Cardiac septum (tissue), 1 donor: Measurements from ENCODE around the gene KAT2B. TPM values are rescaled to one million over a fixed set of nuclear protein-coding genes. Genes with fewer than 3 reads are reported as not detected.

Experiments used
- DNase-seq: peaks from one replicate; pipeline ENCODE4 v3.0.0-alpha.2; 2020; ENCODE audit warnings: low spot score
- intact Hi-C: fragments of 100-400 bp; cut with DNase I; formaldehyde crosslinking; loops from one replicate; pipeline ENCODE4 v1.14.0; 2022
- microRNA-seq: library from miRNA; unstranded; fragments of <30 nt; microRNA quantifications from one replicate; pipeline ENCODE4 v1.2.0, GENCODE V29; 2020
- total RNA-seq: library from RNA; stranded (reverse); fragmentation: NEBNext Ultra II Directional; extraction: Animal tissue kit (Norgen Biotek cat#: 25700); gene quantifications from one replicate; pipeline ENCODE4 v1.2.1, GENCODE V29; 2021
- donor health status: DM: no; HTN: no; CAD: no.

Gene KAT2B
- total RNA-seq, 1 donor from 2014 or later, result 51.3 TPM

- DNase-seq, result peak; percentile 99
- intact Hi-C loops, result loop anchor here (1.0 to 2.0 kb wide), 2 partner anchors 145 to 239 kb away; partner anchors contain the start of genes KAT2B and RAB5A
These were observed 145.7 kb downstream of the KAT2B start, which contains the start of gene SGO1 for GRCh38 chr3:20185679-20186599. Gene SGO1 (minus strand): TSS chr3:20186206. CDS start chr3:20184027, 2,179 bp downstream.

- no peak for DNase-seq
- intact Hi-C loops, result loop anchor here (1.0 to 2.0 kb wide), 2 partner anchors 146 to 239 kb away; partner anchors contain the start of genes KAT2B and RAB5A
These were observed 146.4 kb downstream of the KAT2B start for GRCh38 chr3:20186600-20187004.

- intact Hi-C loops, result no loop called here
- DNase-seq, result no peak
These were observed 150.7 kb downstream of the KAT2B start for GRCh38 chr3:20190991-20191390.

GRCh38 chr3:20194793-20195460 is 154.7 kb downstream of the KAT2B start:
- no peak for DNase-seq
- intact Hi-C loops, result no loop called here

GRCh38 chr3:20197775-20198174 is 157.5 kb downstream of the KAT2B start:
- intact Hi-C loops, result no loop called here
- DNase-seq, result no peak

- intact Hi-C loops, result no loop called here
- no peak for DNase-seq
These were observed 160.9 kb downstream of the KAT2B start for GRCh38 chr3:20201143-20201542.

Small RNAs within 50 kb of the gene (microRNA-seq; reads per million reads assigned to microRNA genes)
- not detected for gene MIR3135A

Other genes with a start within 250 kb of the KAT2B start
- gene EFHB, start 106.2 kb upstream of the KAT2B start, total RNA-seq, result 0.59 TPM
- gene RAB5A, start 93.3 kb upstream of the KAT2B start, total RNA-seq, result 66.0 TPM
- not detected for gene PP2D1, start 28.2 kb upstream of the KAT2B start, total RNA-seq
- 0.38 TPM for gene SGO1, start 145.8 kb downstream of the KAT2B start, total RNA-seq